D721Med (cell line): Measurements from ENCODE around the gene SCYGR3.

Experiments used
- DNase-seq: peaks from one replicate; pipeline ENCODE4 v3.0.0; 2011; ENCODE audit warnings: low spot score; ENCODE audit not compliant: insufficient read length
- FAIRE-seq: peaks from 2 replicates; lab custom pipeline; 2011; peaks lifted over from hg19 to GRCh38; lab: Jason Lieb, UNC
- TF ChIP-seq, protein P1 (sequence below): IDR thresholded peaks from 2 replicates; pipeline ENCODE4 v1.5.1; 2012; ENCODE audit warnings: mild to moderate bottlenecking, control low read depth; ENCODE audit not compliant: insufficient read depth; ENCODE audit errors: missing control alignments

SCYGR3 gene

DNA sequence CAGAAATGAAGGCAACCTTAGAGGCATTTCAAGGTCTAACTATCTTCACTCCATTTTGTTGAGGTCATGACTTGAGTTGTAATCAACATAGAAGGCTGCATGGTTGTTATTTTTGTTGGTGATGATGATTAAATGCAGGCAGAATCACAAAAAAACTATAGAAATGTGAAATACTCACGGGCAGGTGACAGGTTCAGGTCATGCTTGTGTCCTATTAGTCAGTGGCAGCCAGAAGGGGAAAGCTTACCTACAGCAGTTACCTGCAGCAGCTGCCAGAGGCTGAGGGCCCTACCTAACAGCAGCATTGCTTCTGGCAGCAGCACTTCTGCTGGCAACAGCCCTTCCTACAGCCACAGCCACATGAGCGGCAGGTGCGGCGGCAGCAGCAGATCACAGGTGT lies 394 bp downstream of the SCYGR3 start:
- no peak for DNase-seq
- TF ChIP-seq, protein P1, sequence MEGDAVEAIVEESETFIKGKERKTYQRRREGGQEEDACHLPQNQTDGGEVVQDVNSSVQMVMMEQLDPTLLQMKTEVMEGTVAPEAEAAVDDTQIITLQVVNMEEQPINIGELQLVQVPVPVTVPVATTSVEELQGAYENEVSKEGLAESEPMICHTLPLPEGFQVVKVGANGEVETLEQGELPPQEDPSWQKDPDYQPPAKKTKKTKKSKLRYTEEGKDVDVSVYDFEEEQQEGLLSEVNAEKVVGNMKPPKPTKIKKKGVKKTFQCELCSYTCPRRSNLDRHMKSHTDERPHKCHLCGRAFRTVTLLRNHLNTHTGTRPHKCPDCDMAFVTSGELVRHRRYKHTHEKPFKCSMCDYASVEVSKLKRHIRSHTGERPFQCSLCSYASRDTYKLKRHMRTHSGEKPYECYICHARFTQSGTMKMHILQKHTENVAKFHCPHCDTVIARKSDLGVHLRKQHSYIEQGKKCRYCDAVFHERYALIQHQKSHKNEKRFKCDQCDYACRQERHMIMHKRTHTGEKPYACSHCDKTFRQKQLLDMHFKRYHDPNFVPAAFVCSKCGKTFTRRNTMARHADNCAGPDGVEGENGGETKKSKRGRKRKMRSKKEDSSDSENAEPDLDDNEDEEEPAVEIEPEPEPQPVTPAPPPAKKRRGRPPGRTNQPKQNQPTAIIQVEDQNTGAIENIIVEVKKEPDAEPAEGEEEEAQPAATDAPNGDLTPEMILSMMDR, result no peak
- FAIRE-seq, result no peak

DNA sequence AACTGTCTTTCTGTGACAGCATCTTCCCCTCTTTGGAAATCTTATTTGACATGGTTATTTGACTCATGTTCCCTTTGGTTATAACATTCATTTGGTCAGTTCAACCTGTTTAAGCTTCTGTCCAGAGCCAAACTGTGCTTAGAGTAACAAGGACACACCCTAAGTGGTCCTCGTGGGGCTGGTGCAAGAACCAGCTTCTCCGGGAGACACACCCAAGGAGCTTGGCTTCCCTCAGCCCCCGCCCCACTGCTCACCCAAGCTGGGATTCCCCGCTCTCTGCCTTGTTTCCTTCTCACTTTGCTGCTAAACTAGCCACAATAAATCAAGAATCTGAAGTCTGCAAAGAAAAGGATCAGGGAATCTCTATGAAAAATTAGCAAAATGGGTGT lies 1.4 kb downstream of the SCYGR3 start:
- TF ChIP-seq, protein P1, result no peak
- no peak for FAIRE-seq
- no peak for DNase-seq

DNA sequence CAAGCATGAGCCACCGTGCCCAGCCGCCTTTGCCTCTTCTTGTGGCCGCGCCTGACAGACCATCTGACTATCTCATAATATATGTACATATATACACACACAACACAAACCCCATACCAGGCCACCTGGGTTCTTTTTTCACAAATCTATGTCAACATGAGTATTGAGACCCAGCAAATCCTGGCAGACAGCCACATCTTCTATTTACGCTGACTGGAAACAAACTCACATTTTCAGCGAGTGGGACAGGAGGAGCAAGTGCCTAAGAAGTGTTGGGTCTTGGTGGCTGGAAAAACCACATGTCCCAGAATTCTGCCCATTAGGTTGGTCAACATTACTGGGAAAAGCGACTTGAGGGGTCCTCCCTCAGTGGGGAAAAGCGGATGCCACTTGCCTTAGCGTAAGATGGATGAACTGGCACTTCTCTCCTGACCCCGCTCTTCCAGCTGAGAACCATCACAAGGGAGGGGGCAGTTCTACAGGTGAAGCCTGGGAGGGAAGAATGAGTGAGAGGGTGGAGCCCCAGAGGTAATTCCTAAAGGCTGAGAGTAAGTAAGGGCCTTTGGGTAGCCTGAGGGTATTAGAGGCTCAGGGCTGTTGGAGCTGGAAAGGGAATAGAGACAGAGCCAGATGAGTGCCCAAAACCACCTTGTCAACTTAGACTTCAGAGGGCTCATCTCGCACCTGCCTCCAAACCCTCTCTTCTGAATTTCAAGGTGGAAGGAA lies 1.9 kb downstream of the SCYGR3 start:
- TF ChIP-seq, protein P1, result no peak
- DNase-seq (no peak), FAIRE-seq (no peak)

DNA sequence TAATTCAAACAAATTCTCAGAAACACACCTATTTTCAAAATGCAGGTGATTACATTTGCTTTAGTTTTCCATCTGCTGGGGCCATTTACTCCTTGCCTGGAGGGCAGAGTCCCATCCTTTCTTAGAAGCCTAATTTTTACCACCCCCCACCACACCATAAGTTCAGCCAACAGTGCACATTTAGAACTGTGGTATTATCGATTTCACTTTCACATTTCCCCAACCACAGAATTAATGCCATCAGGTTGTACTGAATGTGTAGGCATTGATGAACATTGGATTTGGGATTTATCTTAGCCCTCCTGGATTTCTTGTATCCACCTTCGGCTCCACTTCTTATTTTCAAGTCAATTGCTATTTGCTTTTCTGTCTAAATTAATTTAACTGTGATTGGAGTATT lies 4.5 kb downstream of the SCYGR3 start:
- FAIRE-seq (no peak), DNase-seq (no peak)
- TF ChIP-seq, protein P1, result no peak

- FAIRE-seq (no peak), DNase-seq (no peak)
- TF ChIP-seq, protein P1, result no peak
Measured at GRCh38 chr2:227608561-227609338, 5.9 kb downstream of the SCYGR3 start.

- DNase-seq (no peak), FAIRE-seq (no peak)
- TF ChIP-seq, protein P1, result no peak
Measured at GRCh38 chr2:227607941-227608340, 6.7 kb downstream of the SCYGR3 start.

DNA sequence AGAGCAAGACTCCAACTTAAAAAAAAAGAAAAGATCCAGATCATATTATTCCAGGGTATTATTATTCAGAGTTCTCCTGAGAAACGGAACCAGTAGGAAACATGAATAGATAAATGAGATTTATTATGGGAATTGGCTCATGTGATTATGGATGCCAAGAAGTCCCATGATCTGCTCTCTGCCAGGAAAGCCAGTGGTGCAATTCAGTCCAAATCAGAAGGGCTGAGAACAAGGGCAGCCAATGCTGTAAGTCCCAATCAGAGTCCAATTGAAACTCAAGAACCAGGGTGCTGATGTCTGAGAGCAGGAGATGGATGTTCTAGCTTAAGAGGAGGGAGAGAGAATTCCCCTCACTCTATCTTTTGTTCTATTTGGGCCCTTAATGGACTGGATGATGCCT lies 8.2 kb downstream of the SCYGR3 start:
- TF ChIP-seq, protein P1, result no peak
- FAIRE-seq, result no peak
- no peak for DNase-seq
